Measurements from ENCODE around the gene FBXL15. TPM values are rescaled to one million over a fixed set of nuclear protein-coding genes. Genes with fewer than 3 reads are reported as not detected.

Gene FBXL15
- total and polyA plus RNA-seq, 2 of the 13 experiments (the other 11 are each of a cell fraction or from before 2014, with no cell fraction given) = 4.3 to 8.3 TPM

DNA sequence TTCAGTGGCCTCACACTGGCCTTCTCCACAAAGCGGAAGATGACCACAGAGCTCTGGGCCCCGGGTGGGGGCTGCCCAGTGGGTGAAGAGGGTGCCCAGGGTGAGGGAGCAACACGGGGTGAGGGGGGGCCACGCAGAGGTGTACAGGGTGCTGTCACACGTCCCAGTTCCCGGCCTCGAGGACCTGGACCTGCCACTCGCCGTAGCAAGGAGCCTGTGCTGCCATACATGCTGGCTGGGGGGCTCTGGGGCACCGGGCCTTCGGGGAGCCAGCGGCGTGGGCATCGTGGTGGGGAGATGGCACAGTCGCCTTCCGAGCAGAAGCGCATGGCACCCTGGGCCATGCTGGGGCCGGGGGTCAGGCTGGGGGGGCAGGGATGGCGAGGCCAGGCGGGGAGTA is 3.9 kb upstream of the FBXL15 start (continued):
- TF ChIP-seq, protein P1, sequence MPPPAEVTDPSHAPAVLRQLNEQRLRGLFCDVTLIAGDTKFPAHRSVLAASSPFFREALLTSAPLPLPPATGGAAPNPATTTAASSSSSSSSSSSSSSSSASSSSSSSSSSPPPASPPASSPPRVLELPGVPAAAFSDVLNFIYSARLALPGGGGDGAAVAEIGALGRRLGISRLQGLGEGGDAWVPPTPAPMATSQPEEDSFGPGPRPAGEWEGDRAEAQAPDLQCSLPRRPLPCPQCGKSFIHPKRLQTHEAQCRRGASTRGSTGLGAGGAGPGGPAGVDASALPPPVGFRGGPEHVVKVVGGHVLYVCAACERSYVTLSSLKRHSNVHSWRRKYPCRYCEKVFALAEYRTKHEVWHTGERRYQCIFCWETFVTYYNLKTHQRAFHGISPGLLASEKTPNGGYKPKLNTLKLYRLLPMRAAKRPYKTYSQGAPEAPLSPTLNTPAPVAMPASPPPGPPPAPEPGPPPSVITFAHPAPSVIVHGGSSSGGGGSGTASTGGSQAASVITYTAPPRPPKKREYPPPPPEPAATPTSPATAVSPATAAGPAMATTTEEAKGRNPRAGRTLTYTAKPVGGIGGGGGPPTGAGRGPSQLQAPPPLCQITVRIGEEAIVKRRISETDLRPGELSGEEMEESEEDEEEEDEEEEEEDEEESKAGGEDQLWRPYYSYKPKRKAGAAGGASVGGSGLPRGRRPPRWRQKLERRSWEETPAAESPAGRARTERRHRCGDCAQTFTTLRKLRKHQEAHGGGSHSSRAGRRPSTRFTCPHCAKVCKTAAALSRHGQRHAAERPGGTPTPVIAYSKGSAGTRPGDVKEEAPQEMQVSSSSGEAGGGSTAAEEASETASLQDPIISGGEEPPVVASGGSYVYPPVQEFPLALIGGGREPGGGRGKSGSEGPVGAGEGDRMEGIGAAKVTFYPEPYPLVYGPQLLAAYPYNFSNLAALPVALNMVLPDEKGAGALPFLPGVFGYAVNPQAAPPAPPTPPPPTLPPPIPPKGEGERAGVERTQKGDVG (CRISPR knock-in tag; IDR thresholded peaks at IDR 0.05; ENCODE audit: borderline replicate concordance) = no peak
- TF ChIP-seq ZNF616 (CRISPR knock-in tag; IDR thresholded peaks at IDR 0.05; ENCODE audit: low read depth) = no peak
- TF ChIP-seq, protein P2, sequence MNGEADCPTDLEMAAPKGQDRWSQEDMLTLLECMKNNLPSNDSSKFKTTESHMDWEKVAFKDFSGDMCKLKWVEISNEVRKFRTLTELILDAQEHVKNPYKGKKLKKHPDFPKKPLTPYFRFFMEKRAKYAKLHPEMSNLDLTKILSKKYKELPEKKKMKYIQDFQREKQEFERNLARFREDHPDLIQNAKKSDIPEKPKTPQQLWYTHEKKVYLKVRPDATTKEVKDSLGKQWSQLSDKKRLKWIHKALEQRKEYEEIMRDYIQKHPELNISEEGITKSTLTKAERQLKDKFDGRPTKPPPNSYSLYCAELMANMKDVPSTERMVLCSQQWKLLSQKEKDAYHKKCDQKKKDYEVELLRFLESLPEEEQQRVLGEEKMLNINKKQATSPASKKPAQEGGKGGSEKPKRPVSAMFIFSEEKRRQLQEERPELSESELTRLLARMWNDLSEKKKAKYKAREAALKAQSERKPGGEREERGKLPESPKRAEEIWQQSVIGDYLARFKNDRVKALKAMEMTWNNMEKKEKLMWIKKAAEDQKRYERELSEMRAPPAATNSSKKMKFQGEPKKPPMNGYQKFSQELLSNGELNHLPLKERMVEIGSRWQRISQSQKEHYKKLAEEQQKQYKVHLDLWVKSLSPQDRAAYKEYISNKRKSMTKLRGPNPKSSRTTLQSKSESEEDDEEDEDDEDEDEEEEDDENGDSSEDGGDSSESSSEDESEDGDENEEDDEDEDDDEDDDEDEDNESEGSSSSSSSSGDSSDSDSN (CRISPR knock-in tag; IDR thresholded peaks at IDR 0.05) = no peak
- no peak for TF ChIP-seq ZNF501 (CRISPR knock-in tag; IDR thresholded peaks at IDR 0.05)
- TF ChIP-seq SMYD3 (CRISPR knock-in tag; IDR thresholded peaks at IDR 0.05) = no peak
- no peak for TF ChIP-seq TRIM24 (CRISPR knock-in tag; IDR thresholded peaks at IDR 0.05)
- TF ChIP-seq, protein P3, sequence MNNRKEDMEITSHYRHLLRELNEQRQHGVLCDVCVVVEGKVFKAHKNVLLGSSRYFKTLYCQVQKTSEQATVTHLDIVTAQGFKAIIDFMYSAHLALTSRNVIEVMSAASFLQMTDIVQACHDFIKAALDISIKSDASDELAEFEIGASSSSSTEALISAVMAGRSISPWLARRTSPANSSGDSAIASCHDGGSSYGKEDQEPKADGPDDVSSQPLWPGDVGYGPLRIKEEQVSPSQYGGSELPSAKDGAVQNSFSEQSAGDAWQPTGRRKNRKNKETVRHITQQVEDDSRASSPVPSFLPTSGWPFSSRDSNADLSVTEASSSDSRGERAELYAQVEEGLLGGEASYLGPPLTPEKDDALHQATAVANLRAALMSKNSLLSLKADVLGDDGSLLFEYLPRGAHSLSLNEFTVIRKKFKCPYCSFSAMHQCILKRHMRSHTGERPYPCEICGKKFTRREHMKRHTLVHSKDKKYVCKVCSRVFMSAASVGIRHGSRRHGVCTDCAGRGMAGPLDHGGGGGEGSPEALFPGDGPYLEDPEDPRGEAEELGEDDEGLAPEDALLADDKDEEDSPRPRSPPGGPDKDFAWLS (CRISPR knock-in tag; IDR thresholded peaks at IDR 0.05; ENCODE audit: borderline replicate concordance) = no peak
- TF ChIP-seq, protein P4, sequence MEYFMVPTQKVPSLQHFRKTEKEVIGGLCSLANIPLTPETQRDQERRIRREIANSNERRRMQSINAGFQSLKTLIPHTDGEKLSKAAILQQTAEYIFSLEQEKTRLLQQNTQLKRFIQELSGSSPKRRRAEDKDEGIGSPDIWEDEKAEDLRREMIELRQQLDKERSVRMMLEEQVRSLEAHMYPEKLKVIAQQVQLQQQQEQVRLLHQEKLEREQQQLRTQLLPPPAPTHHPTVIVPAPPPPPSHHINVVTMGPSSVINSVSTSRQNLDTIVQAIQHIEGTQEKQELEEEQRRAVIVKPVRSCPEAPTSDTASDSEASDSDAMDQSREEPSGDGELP (IDR thresholded peaks at IDR 0.05; ENCODE audit: borderline replicate concordance, low read depth) = no peak
- TF ChIP-seq ZFP36L1 (CRISPR knock-in tag; IDR thresholded peaks at IDR 0.05) = no peak

All from HepG2 (cell line).